ENCODE data around the gene CHP1.
"Not testable (repeated sequence)": the region's sequence is repeated elsewhere in the genome, so short reads cannot be mapped to it uniquely, and the experiment has no call there.

DNA sequence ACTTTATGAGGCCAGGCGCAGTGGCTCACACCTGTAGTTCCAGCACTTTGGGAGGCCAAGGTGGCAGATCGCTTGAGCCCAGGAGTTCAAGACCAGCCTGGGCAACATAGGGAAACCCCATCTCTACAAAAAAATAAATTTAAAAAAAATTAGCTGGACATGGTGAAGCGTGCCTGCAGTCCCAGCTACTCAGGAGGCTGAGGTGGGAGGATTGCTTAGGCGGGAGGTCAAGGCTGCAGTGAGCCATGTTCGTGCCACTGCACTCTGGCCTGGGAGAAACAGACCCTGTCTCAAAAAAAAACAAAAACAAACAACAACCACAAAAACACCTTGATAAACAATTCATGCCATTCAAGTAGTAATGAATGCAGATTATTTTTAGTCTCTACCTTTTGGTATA is 4.2 kb downstream of the CHP1 start:
- TF ChIP-seq, protein P1, sequence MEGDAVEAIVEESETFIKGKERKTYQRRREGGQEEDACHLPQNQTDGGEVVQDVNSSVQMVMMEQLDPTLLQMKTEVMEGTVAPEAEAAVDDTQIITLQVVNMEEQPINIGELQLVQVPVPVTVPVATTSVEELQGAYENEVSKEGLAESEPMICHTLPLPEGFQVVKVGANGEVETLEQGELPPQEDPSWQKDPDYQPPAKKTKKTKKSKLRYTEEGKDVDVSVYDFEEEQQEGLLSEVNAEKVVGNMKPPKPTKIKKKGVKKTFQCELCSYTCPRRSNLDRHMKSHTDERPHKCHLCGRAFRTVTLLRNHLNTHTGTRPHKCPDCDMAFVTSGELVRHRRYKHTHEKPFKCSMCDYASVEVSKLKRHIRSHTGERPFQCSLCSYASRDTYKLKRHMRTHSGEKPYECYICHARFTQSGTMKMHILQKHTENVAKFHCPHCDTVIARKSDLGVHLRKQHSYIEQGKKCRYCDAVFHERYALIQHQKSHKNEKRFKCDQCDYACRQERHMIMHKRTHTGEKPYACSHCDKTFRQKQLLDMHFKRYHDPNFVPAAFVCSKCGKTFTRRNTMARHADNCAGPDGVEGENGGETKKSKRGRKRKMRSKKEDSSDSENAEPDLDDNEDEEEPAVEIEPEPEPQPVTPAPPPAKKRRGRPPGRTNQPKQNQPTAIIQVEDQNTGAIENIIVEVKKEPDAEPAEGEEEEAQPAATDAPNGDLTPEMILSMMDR (IDR thresholded peaks at IDR 0.05): not testable (repeated sequence)
- TF ChIP-seq EZH2, EZH2phosphoT487 (IDR thresholded peaks at IDR 0.05): not testable (repeated sequence)

Data from neural progenitor cell (in vitro differentiated cells).